ENCODE results near the gene ENAH.

ENAH gene

GRCh38 chr1:225580238-225581099 lies 72.5 kb downstream of the ENAH start:
- Histone ChIP-seq H3K4me1 (ENCODE audit: insufficient read depth, low read length) (peaks cover 58% of the 10 kb centered on the region), H3K36me3 (ENCODE audit: insufficient read depth, low read length) (no peaks in the 10 kb centered on the region; the same call in 1 of the 2 replicates), H3K4me3 (ENCODE audit: low read length) (no peak overlapping the region), H3K27me3 (ENCODE audit: insufficient read depth, low read length) (no peaks in the 10 kb centered on the region), H3K9me3 (ENCODE audit: insufficient read depth, low read depth, low read length) (no peaks in the 10 kb centered on the region), H3K27ac (ENCODE audit: low read depth, low read length) (no peak overlapping the region), H3K9ac (ENCODE audit: low read depth, low read length) (no peak overlapping the region)
- 86% methylated on average over 15 of the region's 17 CpGs for WGBS

DNA sequence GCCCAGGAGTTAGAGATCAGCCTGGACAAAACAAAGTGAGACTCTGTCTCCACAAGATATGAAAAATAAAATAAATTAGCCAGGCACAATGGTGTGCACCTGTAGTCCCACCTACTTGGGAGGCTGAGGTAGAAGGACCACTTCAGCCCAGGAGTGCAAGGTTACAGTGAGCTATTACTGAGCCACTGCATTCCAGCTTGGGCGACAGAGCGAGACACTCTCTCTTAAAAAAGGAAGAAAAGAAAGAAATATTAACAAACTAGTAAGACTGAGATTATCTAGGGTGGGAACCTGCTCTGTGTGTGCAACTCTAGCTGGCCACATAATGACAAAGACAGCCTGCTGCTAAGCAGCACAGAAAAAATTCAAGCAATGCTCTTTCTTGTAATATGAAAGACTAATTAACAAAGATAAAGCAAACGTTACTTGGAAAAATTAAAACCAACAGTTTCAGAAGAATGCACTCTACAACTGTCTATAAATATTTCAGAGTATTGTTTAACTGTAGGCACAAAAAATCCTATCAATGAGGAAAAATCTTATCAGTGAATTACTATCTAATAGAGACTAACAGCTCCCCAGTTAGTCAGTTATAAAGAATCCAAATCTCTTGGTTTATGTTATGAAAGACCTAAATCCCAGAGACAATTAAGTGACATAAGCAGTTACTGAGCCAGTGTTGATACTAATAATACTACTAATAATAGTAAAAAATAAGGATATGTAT lies 74.5 kb downstream of the ENAH start:
- H3K9me3 ChIP-seq (ENCODE audit: insufficient read depth, low read depth, low read length): no peaks in the 10 kb centered on the region
- peaks cover 63% of the 10 kb centered on the region for H3K4me1 ChIP-seq (ENCODE audit: insufficient read depth, low read length)
- H3K4me3 ChIP-seq (ENCODE audit: low read length): no peak overlapping the region
- 81% methylated on average over 2 of the region's 3 CpGs for WGBS
- H3K9ac ChIP-seq (ENCODE audit: low read depth, low read length): no peak overlapping the region
- no peaks in the 10 kb centered on the region; the same call in 1 of the 2 replicates for H3K36me3 ChIP-seq (ENCODE audit: insufficient read depth, low read length)
- no peak overlapping the region for H3K27ac ChIP-seq (ENCODE audit: low read depth, low read length)
- no peaks in the 10 kb centered on the region for H3K27me3 ChIP-seq (ENCODE audit: insufficient read depth, low read length)

GRCh38 chr1:225577241-225577640 lies 75.7 kb downstream of the ENAH start:
- Histone ChIP-seq H3K9ac (ENCODE audit: low read depth, low read length) (no peak overlapping the region), H3K36me3 (ENCODE audit: insufficient read depth, low read length) (no peaks in the 10 kb centered on the region), H3K4me3 (ENCODE audit: low read length) (no peak overlapping the region), H3K27me3 (ENCODE audit: insufficient read depth, low read length) (no peaks in the 10 kb centered on the region), H3K27ac (ENCODE audit: low read depth, low read length) (no peak overlapping the region), H3K4me1 (ENCODE audit: insufficient read depth, low read length) (peaks cover 61% of the 10 kb centered on the region), H3K9me3 (ENCODE audit: insufficient read depth, low read depth, low read length) (no peaks in the 10 kb centered on the region)
- 63% methylated on average over 2 of the region's 2 CpGs for WGBS

DNA sequence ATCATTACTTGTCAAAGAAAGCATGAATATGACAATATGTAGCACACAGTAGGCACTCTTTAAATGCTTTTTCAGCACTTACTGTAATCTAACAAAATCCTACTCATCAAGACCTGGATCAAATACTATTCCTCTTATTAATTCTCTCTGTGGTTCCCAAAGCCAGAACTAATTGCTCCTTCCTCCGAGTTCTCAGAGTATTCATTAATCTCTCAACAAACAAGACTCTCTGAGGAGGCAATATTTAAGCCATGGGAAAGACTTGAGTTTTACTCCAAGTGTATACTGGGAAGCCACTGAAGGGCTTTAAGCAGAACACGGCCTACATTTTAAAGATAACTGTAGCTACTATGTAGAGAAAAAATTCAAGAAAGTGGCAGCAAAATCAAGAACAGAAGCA lies 79.7 kb downstream of the ENAH start:
- no peak overlapping the region for H3K27ac ChIP-seq (ENCODE audit: low read depth, low read length)
- WGBS: 90% methylated on average over 2 of the region's 2 CpGs
- no peaks in the 10 kb centered on the region for H3K27me3 ChIP-seq (ENCODE audit: insufficient read depth, low read length)

DNA sequence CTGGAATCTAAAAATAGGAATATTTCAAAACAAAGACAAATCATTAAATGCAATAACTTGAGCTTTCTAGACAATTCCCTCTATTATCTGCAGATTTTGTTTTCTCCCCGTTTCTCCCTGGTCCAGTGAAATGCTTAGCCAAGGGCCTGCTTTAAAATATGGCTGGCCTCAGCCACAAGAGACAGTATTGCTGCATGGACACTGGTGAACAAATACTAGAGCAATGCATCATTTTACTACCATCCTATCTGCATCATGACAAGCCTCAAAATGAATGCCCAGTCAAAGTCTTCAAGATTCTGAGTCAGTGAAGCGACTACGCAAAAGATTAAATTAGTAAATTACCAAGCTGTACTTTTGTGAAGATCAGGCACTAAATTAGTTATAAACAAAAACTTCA lies 80.5 kb downstream of the ENAH start:
- Histone ChIP-seq H3K9me3 (ENCODE audit: insufficient read depth, low read depth, low read length) (no peaks in the 10 kb centered on the region), H3K4me1 (ENCODE audit: insufficient read depth, low read length) (peaks cover 32% of the 10 kb centered on the region)
- WGBS: 98% methylated on average over 3 of the region's 3 CpGs

More for the DNA sequence above, 79.7 kb downstream of the ENAH start:
- Histone ChIP-seq H3K4me3 (ENCODE audit: low read length) (no peak overlapping the region), H3K9me3 (ENCODE audit: insufficient read depth, low read depth, low read length) (no peaks in the 10 kb centered on the region), H3K4me1 (ENCODE audit: insufficient read depth, low read length) (peaks cover 40% of the 10 kb centered on the region), H3K9ac (ENCODE audit: low read depth, low read length) (no peak overlapping the region), H3K36me3 (ENCODE audit: insufficient read depth, low read length) (no peaks in the 10 kb centered on the region)

DNA sequence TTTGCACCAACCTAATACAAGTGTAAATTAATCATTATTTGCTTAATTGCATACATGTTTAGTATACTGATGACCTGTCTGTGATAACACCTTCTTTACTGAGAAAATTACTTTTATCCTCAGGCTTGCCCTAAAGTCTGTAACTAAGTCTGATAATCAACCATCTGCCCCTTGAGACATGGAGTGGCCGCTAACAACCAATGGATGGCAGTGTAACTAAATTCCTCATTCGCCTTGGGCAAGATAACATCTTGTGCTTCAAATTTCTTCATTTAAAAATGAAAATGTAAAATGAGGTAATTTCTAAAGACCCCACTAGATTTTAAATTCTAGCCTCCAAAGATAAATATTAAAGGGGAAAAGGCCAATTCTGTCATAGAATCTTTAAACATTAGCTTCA lies 85.1 kb downstream of the ENAH start:
- Histone ChIP-seq H3K9me3 (ENCODE audit: insufficient read depth, low read depth, low read length) (no peaks in the 10 kb centered on the region), H3K27ac (ENCODE audit: low read depth, low read length) (no peak overlapping the region), H3K36me3 (ENCODE audit: insufficient read depth, low read length) (peaks cover 39% of the 10 kb centered on the region), H3K4me1 (ENCODE audit: insufficient read depth, low read length) (peaks cover 11% of the 10 kb centered on the region), H3K4me3 (ENCODE audit: low read length) (no peak overlapping the region), H3K27me3 (ENCODE audit: insufficient read depth, low read length) (no peaks in the 10 kb centered on the region), H3K9ac (ENCODE audit: low read depth, low read length) (no peak overlapping the region)
- WGBS: 93% methylated on average over 2 of the region's 2 CpGs

More for the DNA sequence above, 80.5 kb downstream of the ENAH start:
- no peak overlapping the region for H3K9ac ChIP-seq (ENCODE audit: low read depth, low read length)
- H3K36me3 ChIP-seq (ENCODE audit: insufficient read depth, low read length): peaks cover under 1% of the 10 kb centered on the region; the same call in 1 of the 2 replicates
- no peak overlapping the region for H3K27ac ChIP-seq (ENCODE audit: low read depth, low read length)
- no peaks in the 10 kb centered on the region for H3K27me3 ChIP-seq (ENCODE audit: insufficient read depth, low read length)
- no peak overlapping the region for H3K4me3 ChIP-seq (ENCODE audit: low read length)

DNA sequence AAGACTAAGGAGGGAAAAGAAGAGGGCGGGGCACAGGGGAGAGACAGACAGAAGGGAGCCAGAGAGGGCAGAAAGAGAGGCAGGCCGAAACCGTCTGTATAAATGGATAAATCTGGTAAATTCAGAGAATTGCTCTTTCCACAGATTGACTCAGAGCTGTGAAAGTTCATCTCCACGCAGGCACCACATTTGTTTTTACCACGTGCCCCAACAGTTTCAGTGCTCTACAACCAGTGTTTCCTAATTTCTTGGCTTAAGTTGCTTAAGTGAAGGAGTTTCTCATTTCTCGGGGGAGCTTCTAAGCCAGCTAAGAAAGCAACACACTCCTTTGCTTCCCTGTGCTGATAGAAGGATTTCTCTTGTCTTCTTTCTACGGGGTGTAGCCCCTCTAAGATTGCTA lies 87.1 kb downstream of the ENAH start:
- no peak overlapping the region for H3K4me3 ChIP-seq (ENCODE audit: low read length)
- no peak overlapping the region for H3K9ac ChIP-seq (ENCODE audit: low read depth, low read length)
- H3K4me1 ChIP-seq (ENCODE audit: insufficient read depth, low read length): peaks cover 11% of the 10 kb centered on the region
- no peaks in the 10 kb centered on the region for H3K27me3 ChIP-seq (ENCODE audit: insufficient read depth, low read length)
- WGBS: 90% methylated on average over 7 of the region's 7 CpGs
- H3K36me3 ChIP-seq (ENCODE audit: insufficient read depth, low read length): peaks cover 48% of the 10 kb centered on the region
- 0 out of 2 replicates have a peak overlapping the region, but pooled peaks have one; percentile 40 for H3K27ac ChIP-seq (ENCODE audit: low read depth, low read length)
- no peaks in the 10 kb centered on the region for H3K9me3 ChIP-seq (ENCODE audit: insufficient read depth, low read depth, low read length)

- 95% methylated on average over 5 of the region's 5 CpGs for WGBS
- Histone ChIP-seq H3K27me3 (ENCODE audit: insufficient read depth, low read length) (no peaks in the 10 kb centered on the region), H3K4me1 (ENCODE audit: insufficient read depth, low read length) (no peaks in the 10 kb centered on the region), H3K27ac (ENCODE audit: low read depth, low read length) (no peak overlapping the region), H3K36me3 (ENCODE audit: insufficient read depth, low read length) (peaks cover 75% of the 10 kb centered on the region), H3K9me3 (ENCODE audit: insufficient read depth, low read depth, low read length) (peaks cover 13% of the 10 kb centered on the region), H3K4me3 (ENCODE audit: low read length) (no peak overlapping the region), H3K9ac (ENCODE audit: low read depth, low read length) (no peak overlapping the region)
Measured at GRCh38 chr1:225561675-225562074, 91.2 kb downstream of the ENAH start.

- 100% methylated on average over 3 of the region's 3 CpGs for WGBS
- Histone ChIP-seq H3K36me3 (ENCODE audit: insufficient read depth, low read length) (peaks cover 75% of the 10 kb centered on the region), H3K27ac (ENCODE audit: low read depth, low read length) (no peak overlapping the region), H3K4me3 (ENCODE audit: low read length) (no peak overlapping the region), H3K4me1 (ENCODE audit: insufficient read depth, low read length) (no peaks in the 10 kb centered on the region), H3K9ac (ENCODE audit: low read depth, low read length) (no peak overlapping the region), H3K27me3 (ENCODE audit: insufficient read depth, low read length) (no peaks in the 10 kb centered on the region), H3K9me3 (ENCODE audit: insufficient read depth, low read depth, low read length) (peaks cover 15% of the 10 kb centered on the region)
Measured at GRCh38 chr1:225559902-225560301, 93.0 kb downstream of the ENAH start.

DNA sequence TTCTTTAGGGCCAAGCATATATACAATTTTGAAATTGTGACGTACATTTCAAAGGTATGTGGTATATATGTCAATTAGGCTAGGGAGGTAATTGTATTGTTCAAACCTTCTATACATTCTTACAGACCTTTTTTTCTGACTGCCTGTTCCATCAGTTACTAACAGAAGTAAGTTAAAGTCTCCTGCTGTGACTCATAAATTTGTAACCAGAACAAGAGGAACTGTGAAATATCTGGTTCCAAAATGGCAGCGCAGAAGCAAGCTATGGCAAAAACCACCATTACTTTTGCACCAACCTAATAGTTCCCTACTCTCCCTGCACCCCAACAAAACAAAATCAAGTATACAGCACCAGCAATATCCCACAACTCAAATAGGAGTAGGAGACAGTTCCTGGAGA lies 93.6 kb downstream of the ENAH start:
- WGBS: 100% methylated on average over 2 of the region's 2 CpGs
- H3K27ac ChIP-seq (ENCODE audit: low read depth, low read length): no peak overlapping the region

GRCh38 chr1:225556694-225557093 lies 96.2 kb downstream of the ENAH start:
- H3K36me3 ChIP-seq (ENCODE audit: insufficient read depth, low read length): peaks cover 84% of the 10 kb centered on the region
- H3K27me3 ChIP-seq (ENCODE audit: insufficient read depth, low read length): no peaks in the 10 kb centered on the region
- 100% methylated on average over 1 of the region's 1 CpG for WGBS
- no peaks in the 10 kb centered on the region for H3K4me1 ChIP-seq (ENCODE audit: insufficient read depth, low read length)
- no peak overlapping the region for H3K4me3 ChIP-seq (ENCODE audit: low read length)
- no peak overlapping the region for H3K9ac ChIP-seq (ENCODE audit: low read depth, low read length)
- H3K27ac ChIP-seq (ENCODE audit: low read depth, low read length): no peak overlapping the region
- H3K9me3 ChIP-seq (ENCODE audit: insufficient read depth, low read depth, low read length): peaks cover 15% of the 10 kb centered on the region

More for the DNA sequence above, 93.6 kb downstream of the ENAH start:
- Histone ChIP-seq H3K4me3 (ENCODE audit: low read length) (no peak overlapping the region), H3K36me3 (ENCODE audit: insufficient read depth, low read length) (peaks cover 79% of the 10 kb centered on the region), H3K27me3 (ENCODE audit: insufficient read depth, low read length) (no peaks in the 10 kb centered on the region), H3K4me1 (ENCODE audit: insufficient read depth, low read length) (no peaks in the 10 kb centered on the region), H3K9me3 (ENCODE audit: insufficient read depth, low read depth, low read length) (peaks cover 15% of the 10 kb centered on the region), H3K9ac (ENCODE audit: low read depth, low read length) (no peak overlapping the region)

Measured in HUES64 (cell line).